B cell (primary cell): Measurements from ENCODE around the gene PEPD. TPM values are rescaled to one million over a fixed set of nuclear protein-coding genes. Genes with fewer than 3 reads are reported as not detected.

Experiments
- ATAC-seq: fragments of 200-7000 bp; cut with Tn5 transposase; one replicate; pipeline ENCODE4 v1.10.0; 2021; ENCODE audit warnings: low read depth, mild to moderate bottlenecking, moderate number of reproducible peaks, moderate library complexity
- CTCF ChIA-PET: fragments of 350-600 bp; sonication (Branson Sonifier 250); formaldehyde crosslinking; loops from one replicate; lab custom pipeline; 2021; ENCODE audit warnings: antibody characterized with exemption, inconsistent platforms; lab: Charles Lee
- POLR2A ChIA-PET: fragments of 350-600 bp; sonication (Branson Sonifier 250); formaldehyde crosslinking; loops from one replicate; lab custom pipeline; 2021; ENCODE audit warnings: antibody characterized with exemption; lab: Charles Lee
- DNase-seq: peaks from one replicate; pipeline ENCODE4 v3.0.0; 2013
- H2AFZ ChIP-seq: 2 replicates; pipeline ENCODE4 v1.6.1; 2012; ENCODE audit warnings: mild to moderate bottlenecking, low read depth, low read length; ENCODE audit not compliant: insufficient read depth, poor library complexity, severe bottlenecking
- H3K27ac ChIP-seq, 2 donors: 1 replicate in 1 of 2; 2 replicates in 1 of 2; pipeline ENCODE4 v1.5.1; 2012 to 2013; ENCODE audit warnings: low read length in 2 of 2, mild to moderate bottlenecking in 2 of 2, moderate library complexity in 1 of 2
- H3K27me3 ChIP-seq, 4 experiments: fragments of 200-600 bp in 1 of 4; sonication (generic) in 1 of 4; replicated peaks in 1 of 4; 1 replicate in 2 of 4; 2 replicates in 2 of 4; pipeline versions ENCODE4 v1.6.1 to v1.7.0; 2013 to 2016; ENCODE audit warnings: low read length in 3 of 4, mild to moderate bottlenecking in 2 of 4, mixed read lengths in 1 of 4, moderate library complexity in 1 of 4; ENCODE audit not compliant: insufficient read depth in 4 of 4, control insufficient read depth in 3 of 4; ENCODE audit errors: control extremely low read depth in 1 of 4
- H3K36me3 ChIP-seq, 2 experiments: replicated peaks in 1 of 2; 1 replicate in 1 of 2; 2 replicates in 1 of 2; pipeline versions ENCODE4 v1.6.1 to v1.7.1; 2013; ENCODE audit warnings: low read length in 1 of 2; ENCODE audit not compliant: insufficient read depth in 2 of 2, control insufficient read depth in 1 of 2; ENCODE audit errors: control extremely low read depth in 1 of 2, extremely low read depth in 1 of 2
- H3K4me1 ChIP-seq, 2 donors: fragments of 200-600 bp in 1 of 2; sonication (generic) in 1 of 2; 1 replicate in 1 of 2; 2 replicates in 1 of 2; pipeline versions ENCODE4 v1.5.1 to v1.6.1; 2013 to 2017; ENCODE audit warnings: low read length in 2 of 2; ENCODE audit not compliant: control insufficient read depth in 2 of 2, insufficient read depth in 2 of 2
- H3K4me2 ChIP-seq: replicated peaks from 2 replicates; pipeline ENCODE3; 2012; ENCODE audit warnings: mild to moderate bottlenecking, low read depth, low read length; ENCODE audit not compliant: poor library complexity, severe bottlenecking
- H3K4me3 ChIP-seq, 5 experiments: fragments of 200-600 bp in 1 of 5; sonication (generic) in 1 of 5; 1 replicate in 3 of 5; 2 replicates in 2 of 5; pipeline versions ENCODE4 v1.5.1 to v1.7.0; 2011 to 2016; ENCODE audit warnings: low read length in 4 of 5, mild to moderate bottlenecking in 4 of 5, low read depth in 2 of 5, control low read depth in 1 of 5, moderate library complexity in 1 of 5; ENCODE audit not compliant: insufficient read depth in 1 of 5; ENCODE audit errors: control extremely low read depth in 1 of 5, extremely low read depth in 1 of 5
- H3K79me2 ChIP-seq: fragments of 200-600 bp; sonication (generic); one replicate; pipeline ENCODE4 v1.6.0; 2016; ENCODE audit warnings: low read length; ENCODE audit not compliant: control insufficient read depth, insufficient read depth
- H3K9ac ChIP-seq: fragments of 200-600 bp; sonication (generic); 2 replicates; pipeline ENCODE4 v1.6.1; 2017; ENCODE audit warnings: mild to moderate bottlenecking, low read length, moderate library complexity
- H3K9me3 ChIP-seq, 3 donors: one replicate each; pipeline versions ENCODE4 v1.6.1 to v1.7.1; 2013; ENCODE audit warnings: low read length in 2 of 3; ENCODE audit not compliant: control insufficient read depth in 2 of 3, insufficient read depth in 1 of 3; ENCODE audit errors: control extremely low read depth in 1 of 3
- H4K20me1 ChIP-seq: 2 replicates; pipeline ENCODE4 v1.6.0; 2012; ENCODE audit warnings: mild to moderate bottlenecking, low read length; ENCODE audit not compliant: insufficient read depth, control insufficient read depth, poor library complexity, severe bottlenecking
- H3K27ac Mint-ChIP-seq: one replicate; pipeline ENCODE4 v1.8.0; 2021; ENCODE audit warnings: mixed read lengths
- H3K27me3 Mint-ChIP-seq: one replicate; pipeline ENCODE4 v1.8.0; 2021; ENCODE audit warnings: mixed read lengths
- H3K4me1 Mint-ChIP-seq: one replicate; pipeline ENCODE4 v1.8.0; 2021; ENCODE audit warnings: mixed read lengths
- H3K4me3 Mint-ChIP-seq: one replicate; pipeline ENCODE4 v1.8.0; 2021; ENCODE audit warnings: mixed read lengths
- H3K9me3 Mint-ChIP-seq: one replicate; pipeline ENCODE4 v1.8.0; 2022; ENCODE audit warnings: mixed read lengths; ENCODE audit not compliant: insufficient read depth
- EZH2 ChIP-seq: IDR thresholded peaks from 2 replicates; pipeline ENCODE4 v1.6.1; 2012; ENCODE audit warnings: borderline replicate concordance, low read depth, mild to moderate bottlenecking, moderate library complexity, low read length; ENCODE audit not compliant: insufficient read depth, poor library complexity, severe bottlenecking
- WGBS: methylation state at CpG from one replicate; pipeline ENCODE4 v1.1.5; 2013; ENCODE audit warnings: missing lambda C conversion rate; ENCODE audit not compliant: insufficient coverage; 5-methylcytosine and 5-hydroxymethylcytosine counted together
- intact Hi-C: fragments of 100-400 bp; cut with micrococcal nuclease; formaldehyde crosslinking; loops from one replicate; pipeline ENCODE4 v1.10.0; 2022
- polyA plus RNA-seq: library from polyadenylated mRNA; depleted of rRNA; stranded (reverse); fragments of >200 nt; gene quantifications from 2 replicates; pipeline ENCODE4 v1.2.3, GENCODE V29; 2012
- total RNA-seq, 2 donors: library from RNA; stranded (reverse); fragments of 120-200 nt in 1 of 2; gene quantifications; 1 replicate in 1 of 2; 2 replicates in 1 of 2; pipeline versions ENCODE4 v1.2.3 to v1.2.4, GENCODE V29; 2013 to 2022
- TF ChIP-seq, protein P1 (sequence below): fragments of 200-600 bp; IDR thresholded peaks from one replicate; pipeline ENCODE4 v1.8.0; 2022; ENCODE audit warnings: antibody characterized with exemption, mild to moderate bottlenecking

Gene PEPD
- total and polyA plus RNA-seq, 2 donors (not counting 1 experiment from before 2014, with no cell fraction given) = 36.4 to 42.7 TPM

DNA sequence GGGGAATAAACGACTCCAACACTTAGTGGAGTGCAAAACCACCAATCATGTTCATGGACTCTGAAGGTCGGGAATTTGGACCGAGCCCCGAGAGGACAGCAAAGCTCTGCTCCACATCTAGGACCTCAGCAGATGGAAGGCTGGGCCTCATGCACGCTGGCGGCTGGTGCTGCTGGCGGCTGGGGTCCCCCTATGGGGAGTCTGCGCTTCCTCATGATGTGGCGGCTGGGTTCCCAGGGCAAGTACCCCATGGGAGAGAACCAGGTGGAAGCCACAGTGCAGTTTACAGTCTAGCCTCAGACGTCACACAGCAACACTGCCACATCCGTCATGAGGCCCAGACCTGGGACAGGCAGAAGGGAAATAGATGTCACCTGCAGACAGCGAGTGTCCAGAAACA lies 13.2 kb downstream of the PEPD start:
- no peaks in the 10 kb centered on the region for H3K79me2 ChIP-seq
- H3K4me1 ChIP-seq = no peaks in the 10 kb centered on the region
- H3K9ac ChIP-seq = no peak overlapping the region
- POLR2A ChIA-PET = no interaction called here
- CTCF ChIA-PET = no interaction called here
- no peak overlapping the region for H3K27ac ChIP-seq
- peaks cover 0 to 4% of the 10 kb centered on the region in 2 experiments for H3K36me3 ChIP-seq
- H3K27ac Mint-ChIP-seq = no peak overlapping the region
- DNase-seq (no peak), ATAC-seq (no peak)
- peaks cover 5% of the 10 kb centered on the region for H4K20me1 ChIP-seq
- no peak overlapping the region for H3K4me3 ChIP-seq
- no peak overlapping the region for H3K4me2 ChIP-seq
- intact Hi-C loops = no loop called here
- peaks cover 0 to 3% (median 0%) of the 10 kb centered on the region in 3 donors for H3K9me3 ChIP-seq
- H2AFZ ChIP-seq = no peak overlapping the region
- no peak overlapping the region for H3K4me3 Mint-ChIP-seq
- 96% methylated on average over 12 of the region's 12 CpGs for WGBS
- H3K9me3 Mint-ChIP-seq = no peaks in the 10 kb centered on the region
- H3K27me3 Mint-ChIP-seq = no peaks in the 10 kb centered on the region
- TF ChIP-seq, protein P1, sequence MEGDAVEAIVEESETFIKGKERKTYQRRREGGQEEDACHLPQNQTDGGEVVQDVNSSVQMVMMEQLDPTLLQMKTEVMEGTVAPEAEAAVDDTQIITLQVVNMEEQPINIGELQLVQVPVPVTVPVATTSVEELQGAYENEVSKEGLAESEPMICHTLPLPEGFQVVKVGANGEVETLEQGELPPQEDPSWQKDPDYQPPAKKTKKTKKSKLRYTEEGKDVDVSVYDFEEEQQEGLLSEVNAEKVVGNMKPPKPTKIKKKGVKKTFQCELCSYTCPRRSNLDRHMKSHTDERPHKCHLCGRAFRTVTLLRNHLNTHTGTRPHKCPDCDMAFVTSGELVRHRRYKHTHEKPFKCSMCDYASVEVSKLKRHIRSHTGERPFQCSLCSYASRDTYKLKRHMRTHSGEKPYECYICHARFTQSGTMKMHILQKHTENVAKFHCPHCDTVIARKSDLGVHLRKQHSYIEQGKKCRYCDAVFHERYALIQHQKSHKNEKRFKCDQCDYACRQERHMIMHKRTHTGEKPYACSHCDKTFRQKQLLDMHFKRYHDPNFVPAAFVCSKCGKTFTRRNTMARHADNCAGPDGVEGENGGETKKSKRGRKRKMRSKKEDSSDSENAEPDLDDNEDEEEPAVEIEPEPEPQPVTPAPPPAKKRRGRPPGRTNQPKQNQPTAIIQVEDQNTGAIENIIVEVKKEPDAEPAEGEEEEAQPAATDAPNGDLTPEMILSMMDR = no peak
- no peak for TF ChIP-seq EZH2
- no peaks in the 10 kb centered on the region for H3K27me3 ChIP-seq
- no peaks in the 10 kb centered on the region for H3K4me1 Mint-ChIP-seq

DNA sequence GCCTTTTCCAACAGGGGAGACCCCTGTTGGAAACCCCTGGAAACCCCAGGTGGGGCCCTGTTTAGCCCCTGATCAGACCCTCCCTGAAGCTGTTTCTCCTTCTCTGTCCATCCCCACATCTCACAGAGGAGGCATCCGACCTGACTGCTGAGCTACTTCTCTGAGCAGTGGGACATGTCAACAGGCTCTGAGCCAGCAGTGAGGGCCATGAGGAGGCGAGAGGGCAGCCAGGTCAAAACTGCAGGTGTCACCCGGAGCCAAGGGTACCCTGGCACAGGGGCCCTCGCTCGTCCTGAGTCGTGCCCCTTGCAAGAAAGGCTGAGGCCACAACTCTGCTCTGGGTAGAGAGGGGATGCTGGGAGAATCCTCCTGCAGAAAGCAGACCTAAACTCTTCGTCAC lies 13.6 kb downstream of the PEPD start:
- TF ChIP-seq, protein P1 = no peak
- TF ChIP-seq EZH2 = no peak
- no peaks in the 10 kb centered on the region for H3K79me2 ChIP-seq
- no peak overlapping the region for H3K4me2 ChIP-seq
- H3K4me3 ChIP-seq = no peak overlapping the region
- peaks cover 5% of the 10 kb centered on the region for H4K20me1 ChIP-seq
- Mint-ChIP-seq H3K27me3 (no peaks in the 10 kb centered on the region), H3K4me1 (no peaks in the 10 kb centered on the region), H3K27ac (no peak overlapping the region), H3K9me3 (no peaks in the 10 kb centered on the region), H3K4me3 (no peak overlapping the region)
- intact Hi-C loops = no loop called here
- over 99% methylated on average over 7 of the region's 7 CpGs for WGBS
- no peak overlapping the region for H3K27ac ChIP-seq
- ChIA-PET POLR2A (no interaction called here), CTCF (no interaction called here)
- H3K36me3 ChIP-seq = peaks cover 0 to 4% of the 10 kb centered on the region in 2 experiments
- no peaks in the 10 kb centered on the region for H3K27me3 ChIP-seq
- no peak overlapping the region for H2AFZ ChIP-seq
- H3K9me3 ChIP-seq = peaks cover 0 to 3% (median 0%) of the 10 kb centered on the region in 3 donors
- no peaks in the 10 kb centered on the region for H3K4me1 ChIP-seq
- no peak overlapping the region for H3K9ac ChIP-seq
- ATAC-seq = no peak
- DNase-seq = no peak
